ENCODE data around the gene LCE1F. TPM values are rescaled to one million over a fixed set of nuclear protein-coding genes. Genes with fewer than 3 reads are reported as not detected.

The LCE1F gene
- total RNA-seq, 1 experiment from 2014 or later = not detected

DNA sequence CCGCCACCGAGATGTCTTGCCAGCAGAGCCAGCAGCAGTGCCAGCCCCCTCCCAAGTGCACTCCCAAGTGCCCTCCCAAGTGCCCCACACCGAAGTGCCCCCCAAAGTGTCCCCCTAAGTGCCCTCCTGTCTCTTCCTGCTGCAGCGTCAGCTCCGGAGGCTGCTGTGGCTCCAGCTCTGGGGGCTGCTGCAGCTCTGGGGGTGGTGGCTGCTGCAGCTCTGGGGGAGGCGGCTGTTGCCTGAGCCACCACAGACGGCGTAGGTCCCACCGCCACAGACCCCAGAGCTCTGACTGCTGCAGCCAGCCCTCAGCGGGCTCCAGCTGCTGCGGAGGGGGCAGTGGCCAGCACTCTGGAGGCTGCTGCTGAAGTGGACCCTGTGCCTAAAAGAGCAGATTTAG, 1.4 kb downstream of the LCE1F start:
- no peak for DNase-seq (ENCODE audit: low read depth)

DNA sequence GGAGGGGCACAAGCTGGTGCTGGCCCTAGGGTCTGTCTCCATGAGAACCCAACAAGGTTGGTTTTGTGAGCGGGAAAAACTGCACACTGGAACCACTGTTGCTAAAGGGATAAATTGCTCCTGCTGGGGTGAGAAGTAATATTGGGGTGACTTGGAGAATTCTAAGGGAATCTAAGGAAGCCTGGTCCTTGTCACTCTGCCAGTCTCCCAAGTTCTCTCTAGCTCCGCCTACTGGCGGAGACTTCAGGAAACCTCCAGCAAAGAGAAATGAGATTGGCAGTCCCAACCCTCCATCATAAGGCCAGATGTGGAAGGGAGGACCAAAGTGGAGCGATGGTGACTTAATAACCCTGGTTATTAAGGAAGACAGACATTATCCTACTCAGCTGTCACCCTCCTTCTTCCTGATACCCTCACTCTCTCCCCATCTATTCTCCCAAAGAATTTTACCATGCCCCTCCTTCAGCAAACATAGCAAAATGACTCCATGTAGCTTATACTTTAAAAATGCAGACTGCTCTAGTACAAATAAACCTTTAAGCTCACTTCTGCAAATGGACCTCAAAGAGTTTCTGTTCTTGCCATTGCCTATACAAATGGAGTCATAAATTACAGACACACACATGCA, 2.7 kb downstream of the LCE1F start:
- peak; percentile 27 for DNase-seq (ENCODE audit: low read depth)

DNA sequence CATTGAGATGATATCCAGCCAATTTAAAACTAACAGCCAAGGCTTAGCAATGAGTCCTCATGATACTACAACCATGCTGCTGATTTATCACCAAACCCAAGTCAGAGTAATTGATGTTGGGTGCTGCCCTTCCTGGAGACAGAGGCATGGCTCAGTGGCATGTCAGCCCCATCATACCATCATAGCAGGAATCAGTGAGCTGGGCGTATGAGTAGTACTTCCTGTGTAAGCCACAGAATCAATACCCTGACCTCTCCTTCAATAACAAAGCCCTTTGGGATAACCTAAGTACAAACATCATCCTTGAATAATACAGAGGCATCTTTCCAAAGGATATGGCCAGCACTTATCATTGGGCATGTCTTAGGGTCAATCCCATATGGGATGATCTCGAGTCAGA, 8.2 kb downstream of the LCE1F start:
- DNase-seq (ENCODE audit: low read depth) = no peak

DNA sequence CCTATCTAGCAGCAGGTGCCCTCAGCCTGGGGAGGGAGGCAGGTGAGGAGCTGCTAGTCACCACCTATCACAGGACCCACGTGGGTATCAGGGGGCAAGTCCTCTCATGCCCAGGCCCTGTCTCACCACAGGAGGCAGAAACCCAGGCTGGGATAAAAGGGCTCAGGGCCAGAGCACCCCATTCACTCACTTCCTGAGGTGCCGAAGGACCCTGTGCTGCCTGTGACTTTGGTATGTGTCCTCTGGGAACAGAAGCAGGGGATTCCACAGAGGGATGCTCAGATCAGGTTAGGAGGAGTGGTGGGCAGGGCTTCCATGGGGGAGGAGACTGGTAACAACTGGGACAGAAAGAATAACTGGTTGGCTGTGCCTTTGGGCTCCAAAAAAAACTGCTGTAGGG, 11.1 kb downstream of the LCE1F start, which contains the start of gene LCE1E:
TSS of gene LCE1E (plus strand) at position 181 of the 400 bp plus-strand sequence. CDS start 1,043 bp downstream, outside the sequence.
- no peak for DNase-seq (ENCODE audit: low read depth)

DNA sequence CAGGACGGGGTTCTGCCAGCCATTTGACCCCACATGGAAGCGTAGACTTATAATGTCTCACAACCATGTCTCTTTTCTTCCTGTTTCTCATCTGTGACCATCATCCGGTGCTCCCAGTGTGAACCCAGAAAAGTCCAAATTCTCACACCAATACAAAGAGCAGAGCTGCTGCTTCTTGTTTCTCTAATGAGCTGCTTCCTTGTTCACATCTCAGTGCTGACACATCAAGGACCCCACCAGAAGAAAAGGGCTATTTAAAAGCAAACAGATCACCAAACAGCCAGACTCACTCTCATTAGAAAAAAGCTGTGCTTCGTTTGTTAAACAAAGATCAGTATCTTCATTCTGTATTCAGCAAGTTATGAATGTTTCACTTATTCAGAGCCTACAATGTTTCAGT, 20.7 kb downstream of the LCE1F start:
- DNase-seq (ENCODE audit: low read depth) = no peak

DNA sequence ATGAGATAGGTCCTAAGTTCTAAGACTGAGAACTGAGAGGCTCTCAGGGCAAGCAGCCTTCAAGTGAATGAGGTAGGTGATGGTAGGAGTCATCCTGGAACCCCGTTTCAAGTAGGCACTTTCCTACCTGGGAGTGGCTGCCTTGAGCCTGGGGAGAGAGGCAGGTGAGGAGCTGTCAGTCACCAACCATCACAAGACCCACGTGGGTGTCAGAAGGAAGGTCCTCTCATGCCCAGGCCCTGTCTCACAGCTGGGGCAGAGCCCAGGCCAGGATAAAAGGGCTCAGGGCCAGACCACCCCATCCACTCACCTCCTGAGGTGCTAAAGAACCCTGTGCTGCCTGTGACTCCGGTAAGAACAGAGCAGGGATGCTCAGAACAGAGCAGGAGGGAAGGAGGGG, 21.5 kb downstream of the LCE1F start, which contains the start of gene LCE1D:
TSS of gene LCE1D (plus strand) at position 301 of the 400 bp plus-strand sequence. CDS start 1,074 bp downstream, outside the sequence.
- DNase-seq (ENCODE audit: low read depth) = no peak

DNA sequence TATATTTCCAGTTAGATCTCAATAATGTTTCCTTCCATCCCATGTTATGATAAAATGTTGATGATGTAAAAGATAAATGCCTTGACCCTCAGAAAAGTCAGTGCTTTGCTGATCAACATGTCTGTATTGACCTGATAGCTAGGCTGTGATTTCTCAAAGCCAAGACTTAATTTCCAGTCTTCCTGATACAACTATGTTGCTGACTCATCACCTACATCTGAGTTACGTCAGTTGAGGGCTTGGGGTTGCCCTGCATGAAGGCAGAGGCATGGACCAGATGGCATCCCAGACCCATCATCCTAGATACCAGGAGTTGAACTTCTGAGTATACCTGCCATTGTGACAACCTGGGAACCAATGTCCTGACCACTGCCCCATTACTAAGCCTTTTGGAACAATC, 26.4 kb downstream of the LCE1F start:
- no peak for DNase-seq (ENCODE audit: low read depth)

DNA sequence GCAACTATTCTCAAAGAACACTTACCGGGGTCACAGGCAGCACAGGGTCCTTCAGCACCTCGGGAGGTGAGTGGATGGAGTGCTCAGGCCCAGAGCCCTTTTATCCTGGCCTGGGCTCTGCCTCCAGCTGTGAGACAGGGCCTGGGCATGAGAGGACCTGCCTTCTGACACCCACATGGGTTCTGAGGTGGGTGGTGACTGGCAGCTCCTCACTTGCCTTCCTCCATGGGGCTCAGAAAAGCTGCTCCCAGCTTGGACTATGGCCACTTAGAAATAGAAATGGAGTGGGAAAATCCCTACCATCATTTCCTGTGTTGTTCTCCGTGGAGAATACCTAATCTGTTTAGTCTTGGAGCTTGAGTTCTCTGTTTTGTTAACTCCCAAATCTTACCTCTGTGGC, 31.6 kb downstream of the LCE1F start, which contains the start of gene LCE1C:
TSS of gene LCE1C (minus strand) at position 76 of the 400 bp plus-strand sequence. CDS start 1,173 bp downstream, outside the sequence.
- DNase-seq (ENCODE audit: low read depth) = no peak

DNA sequence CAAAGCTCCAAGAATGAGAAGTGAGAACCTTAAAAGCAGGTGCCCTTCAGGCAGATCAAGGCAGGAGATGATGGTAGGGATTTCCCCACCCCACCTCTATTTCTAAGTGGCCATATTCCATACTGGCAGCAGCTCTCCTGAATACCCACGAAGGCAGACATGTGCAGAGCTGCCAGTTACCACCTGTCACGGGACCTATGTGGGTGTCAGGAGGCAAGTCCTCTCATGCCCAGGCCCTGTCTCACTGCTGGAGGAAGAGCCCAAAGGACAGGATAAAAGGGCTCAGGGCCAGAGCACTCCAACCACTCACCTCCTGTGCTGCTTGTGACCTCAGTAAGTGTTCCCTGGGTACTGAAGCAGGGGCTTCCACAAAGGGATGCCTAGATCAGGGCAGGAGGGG, 36.1 kb downstream of the LCE1F start:
- DNase-seq (ENCODE audit: low read depth) = no peak

DNA sequence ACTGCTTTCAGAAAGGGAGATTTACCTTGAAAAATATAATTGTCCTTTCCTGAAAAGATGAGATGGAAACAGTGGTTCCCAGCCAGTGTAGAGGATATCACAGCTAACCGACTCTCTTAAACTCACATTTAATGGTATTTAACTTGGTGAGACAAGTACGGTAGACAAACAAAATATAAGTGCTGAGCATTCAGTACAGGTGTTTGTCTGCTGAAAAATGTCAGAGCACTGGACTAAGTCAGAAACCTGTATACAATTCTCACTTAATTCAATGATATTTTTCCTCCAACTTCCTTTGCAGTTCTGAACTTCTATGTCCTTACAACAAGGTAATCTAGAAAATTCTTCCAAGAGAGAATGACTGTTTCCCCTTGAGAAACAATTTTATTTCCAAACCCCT, 36.7 kb downstream of the LCE1F start, which contains the start of gene LCE1B:
TSS of gene LCE1B (plus strand) at position 301 of the 400 bp plus-strand sequence. CDS start 476 bp downstream, outside the sequence.
- no peak for DNase-seq (ENCODE audit: low read depth)

DNA sequence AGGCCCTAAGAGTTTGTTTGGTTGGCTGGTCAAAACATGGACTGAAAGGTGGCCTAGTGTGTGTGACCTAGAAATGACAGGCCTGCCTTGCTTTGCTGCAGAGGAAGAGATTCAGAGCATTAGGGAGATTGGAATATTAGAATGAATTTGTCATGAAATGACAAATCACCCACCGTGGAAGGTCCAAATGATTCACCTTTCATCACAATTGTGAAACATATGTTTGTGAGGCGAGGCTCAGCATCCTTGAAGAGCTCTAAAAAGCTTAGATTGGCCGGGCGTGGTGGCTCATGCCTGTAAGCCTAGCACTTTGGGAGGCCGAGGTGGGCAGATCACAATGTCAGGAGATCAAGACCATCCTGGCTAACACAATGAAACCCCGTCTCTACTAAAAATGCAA, 42.4 kb downstream of the LCE1F start:
- DNase-seq (ENCODE audit: low read depth) = no peak

DNA sequence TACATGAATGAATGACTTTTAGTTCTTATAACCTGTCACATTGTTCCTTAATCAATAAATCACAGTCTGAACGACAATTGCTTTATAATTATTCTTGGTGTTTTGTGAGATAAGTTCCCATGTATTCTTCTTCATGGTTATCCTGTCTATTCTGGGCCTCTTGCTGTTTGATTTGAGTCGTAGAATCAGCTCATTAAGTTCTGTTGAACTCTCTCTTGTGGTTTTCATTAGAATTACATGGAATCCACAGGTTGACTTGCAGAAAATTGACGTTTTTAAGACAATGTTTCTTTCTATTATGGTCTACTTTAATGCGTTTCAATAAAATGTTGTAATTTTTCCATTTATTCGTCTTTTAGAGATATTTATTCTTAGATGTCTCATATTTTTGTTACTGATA, 48.4 kb downstream of the LCE1F start:
- no peak for DNase-seq (ENCODE audit: low read depth)

DNA sequence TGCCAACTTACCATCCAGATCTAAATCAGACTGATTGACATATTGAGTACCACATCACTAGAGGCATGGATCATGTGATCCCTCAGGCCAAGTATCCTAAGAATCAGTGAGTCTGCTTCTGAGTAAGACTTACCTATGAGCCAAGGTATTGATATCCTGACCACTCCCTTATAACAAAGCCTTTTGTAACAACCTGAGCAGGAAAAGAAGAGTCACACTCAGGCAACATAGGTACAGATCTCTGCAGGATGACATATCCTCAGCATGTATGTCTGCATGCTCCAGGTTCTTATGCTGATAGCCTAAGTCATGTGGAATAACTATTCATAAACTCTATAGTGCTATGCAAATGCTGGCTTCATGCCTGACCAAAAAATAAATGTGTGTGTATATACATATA, 50.0 kb downstream of the LCE1F start:
- no peak for DNase-seq (ENCODE audit: low read depth)

Other genes starting within 250 kb of the LCE1F start
- not detected in 2 replicates for gene LCE3E, start 208.4 kb upstream of the LCE1F start, total RNA-seq (2014; rRNA removed; shearing (Covaris generic))
- gene LCE3D, start 194.6 kb upstream of the LCE1F start, total RNA-seq (2014; rRNA removed; shearing (Covaris generic)) = not detected in 2 replicates
- not detected in 2 replicates for gene LCE3C, start 174.9 kb upstream of the LCE1F start, total RNA-seq (2014; rRNA removed; shearing (Covaris generic))
- gene LCE3B, start 161.3 kb upstream of the LCE1F start, total RNA-seq (2014; rRNA removed; shearing (Covaris generic)) = not detected in 2 replicates
- gene LCE3A, start 152.0 kb upstream of the LCE1F start, total RNA-seq (2014; rRNA removed; shearing (Covaris generic)) = not detected in 2 replicates
- not detected in 2 replicates for gene LCE2D, start 111.8 kb upstream of the LCE1F start, total RNA-seq (2014; rRNA removed; shearing (Covaris generic))
- gene LCE2C, start 99.9 kb upstream of the LCE1F start, total RNA-seq (2014; rRNA removed; shearing (Covaris generic)) = not detected in 2 replicates
- not detected in 2 replicates for gene LCE2B, start 89.0 kb upstream of the LCE1F start, total RNA-seq (2014; rRNA removed; shearing (Covaris generic))
- gene LCE2A, start 76.8 kb upstream of the LCE1F start, total RNA-seq (2014; rRNA removed; shearing (Covaris generic)) = not detected in 2 replicates
- gene LCE4A, start 67.0 kb upstream of the LCE1F start, total RNA-seq (2014; rRNA removed; shearing (Covaris generic)) = not detected in 2 replicates
- gene KPRP, start 17.1 kb upstream of the LCE1F start, total RNA-seq (2014; rRNA removed; shearing (Covaris generic)) = not detected in 2 replicates
- gene LCE1E, start 11.1 kb downstream of the LCE1F start, total RNA-seq (2014; rRNA removed; shearing (Covaris generic)) = not detected in 2 replicates
- not detected in 2 replicates for gene LCE1D, start 21.6 kb downstream of the LCE1F start, total RNA-seq (2014; rRNA removed; shearing (Covaris generic))
- not detected in 2 replicates for gene LCE1C, start 31.5 kb downstream of the LCE1F start, total RNA-seq (2014; rRNA removed; shearing (Covaris generic))
- gene LCE1B, start 36.8 kb downstream of the LCE1F start, total RNA-seq (2014; rRNA removed; shearing (Covaris generic)) = not detected in 2 replicates
- not detected in 2 replicates for gene LCE1A, start 52.3 kb downstream of the LCE1F start, total RNA-seq (2014; rRNA removed; shearing (Covaris generic))
- not detected in 2 replicates for gene LCE6A, start 67.7 kb downstream of the LCE1F start, total RNA-seq (2014; rRNA removed; shearing (Covaris generic))
- gene LCE7A, start 84.9 kb downstream of the LCE1F start, total RNA-seq (2014; rRNA removed; shearing (Covaris generic)) = not detected in 2 replicates
- not detected in 2 replicates for gene SMCP, start 103.2 kb downstream of the LCE1F start, total RNA-seq (2014; rRNA removed; shearing (Covaris generic))
- not detected in 2 replicates for gene IVL, start 133.4 kb downstream of the LCE1F start, total RNA-seq (2014; rRNA removed; shearing (Covaris generic))
- not detected in 2 replicates for gene SPRR5, start 172.1 kb downstream of the LCE1F start, total RNA-seq (2014; rRNA removed; shearing (Covaris generic))
- not detected in 2 replicates for gene SPRR4, start 195.5 kb downstream of the LCE1F start, total RNA-seq (2014; rRNA removed; shearing (Covaris generic))
- gene SPRR1A, start 208.9 kb downstream of the LCE1F start, total RNA-seq (2014; rRNA removed; shearing (Covaris generic)) = not detected in 2 replicates
- gene SPRR3, start 226.6 kb downstream of the LCE1F start, total RNA-seq (2014; rRNA removed; shearing (Covaris generic)) = not detected in 2 replicates

Data from RPMI7951 (cell line).